Naive B cell (primary cell): ENCODE data around the gene ODF2L. TPM values are rescaled to one million over a fixed set of nuclear protein-coding genes. Genes with fewer than 3 reads are reported as not detected.
"Not testable (repeated sequence)": the region's sequence is repeated elsewhere in the genome, so short reads cannot be mapped to it uniquely, and the experiment has no call there.

Experiments
- ATAC-seq, 2 donors: fragments of 150-1000 bp; cut with Tn5 transposase; 2 replicates each; pipeline ENCODE4 v1.10.0; 2021; ENCODE audit warnings: low read depth in 2 of 2, mild to moderate bottlenecking in 2 of 2, moderate library complexity in 2 of 2
- DNase-seq: peaks from one replicate; pipeline ENCODE4 v3.0.0; 2022
- H3K27ac Mint-ChIP-seq, 6 donors: one replicate each; pipeline ENCODE4 v1.8.0; 2020 to 2022; ENCODE audit warnings: mild to moderate bottlenecking in 6 of 6, mixed read lengths in 6 of 6, moderate library complexity in 5 of 6, inconsistent platforms in 2 of 6
- H3K27me3 Mint-ChIP-seq, 3 donors: one replicate each; pipeline ENCODE4 v1.8.0; 2021 to 2022; ENCODE audit warnings: mixed read lengths in 3 of 3, mild to moderate bottlenecking in 1 of 3
- H3K36me3 Mint-ChIP-seq, 2 donors: one replicate each; pipeline ENCODE4 v1.8.0; 2020 to 2022; ENCODE audit warnings: mixed read lengths in 2 of 2, inconsistent platforms in 1 of 2, mild to moderate bottlenecking in 1 of 2
- H3K4me1 Mint-ChIP-seq, 3 donors: one replicate each; pipeline ENCODE4 v1.8.0; 2020 to 2022; ENCODE audit warnings: mixed read lengths in 3 of 3, inconsistent platforms in 1 of 3, mild to moderate bottlenecking in 1 of 3, moderate library complexity in 1 of 3
- H3K4me3 Mint-ChIP-seq, 8 donors: one replicate each; pipeline ENCODE4 v1.8.0; 2020 to 2022; ENCODE audit warnings: mild to moderate bottlenecking in 8 of 8, mixed read lengths in 8 of 8, moderate library complexity in 8 of 8, inconsistent platforms in 2 of 8
- H3K9me3 Mint-ChIP-seq, 7 donors: one replicate each; pipeline ENCODE4 v1.8.0; 2020 to 2022; ENCODE audit warnings: mixed read lengths in 7 of 7, mild to moderate bottlenecking in 5 of 7, inconsistent platforms in 2 of 7, moderate library complexity in 1 of 7
- polyA plus RNA-seq, 6 donors: library from polyadenylated mRNA; unstranded; fragments of 300-500 nt; fragmentation: Illumina TruSeq; gene quantifications; one replicate each; pipeline ENCODE4 v1.2.3, GENCODE V29; 2021; ENCODE audit warnings: low read depth in 6 of 6

The ODF2L gene
- polyA plus RNA-seq, 6 donors from 2014 or later: 24.2 to 46.8 (median 27.2) TPM

GRCh38 chr1:86380257-86380861 lies 15.8 kb downstream of the ODF2L start:
- peaks cover 23 to 29% of the 10 kb centered on the region in 2 donors for H3K36me3 Mint-ChIP-seq
- no peak overlapping the region for H3K27ac Mint-ChIP-seq
- peaks cover 0 to 23% (median 15%) of the 10 kb centered on the region in 7 donors for H3K9me3 Mint-ChIP-seq

GRCh38 chr1:86378813-86379212 lies 17.3 kb downstream of the ODF2L start:
- peaks cover 0 to 23% (median 15%) of the 10 kb centered on the region in 7 donors for H3K9me3 Mint-ChIP-seq
- H3K27me3 Mint-ChIP-seq: no peaks in the 10 kb centered on the region
- H3K4me1 Mint-ChIP-seq: peaks cover 0 to 8% (median 0%) of the 10 kb centered on the region in 3 donors
- DNase-seq (no peak), ATAC-seq (no peak)
- no peak overlapping the region for H3K4me3 Mint-ChIP-seq
- peaks cover 33 to 35% of the 10 kb centered on the region in 2 donors for H3K36me3 Mint-ChIP-seq
- peak overlapping the region in 2 of 6 donors; percentile 3 to 22 for H3K27ac Mint-ChIP-seq

More at GRCh38 chr1:86380257-86380861, 15.8 kb downstream of the ODF2L start:
- no peak overlapping the region for H3K4me3 Mint-ChIP-seq
- DNase-seq (peak; percentile 39), ATAC-seq (peak in 1 of 2 donors; percentile 52)
- H3K4me1 Mint-ChIP-seq: peaks cover 0 to 8% (median 0%) of the 10 kb centered on the region in 3 donors
- no peaks in the 10 kb centered on the region for H3K27me3 Mint-ChIP-seq

GRCh38 chr1:86377341-86377740 lies 18.8 kb downstream of the ODF2L start:
- ATAC-seq: no peak
- Mint-ChIP-seq H3K27ac (peak overlapping the region in 1 of 6 donors; percentile 73), H3K9me3 (peaks cover 0 to 23% (median 15%) of the 10 kb centered on the region in 7 donors), H3K27me3 (no peaks in the 10 kb centered on the region), H3K36me3 (peaks cover 35 to 41% of the 10 kb centered on the region in 2 donors), H3K4me3 (no peak overlapping the region), H3K4me1 (no peaks in the 10 kb centered on the region)
- no peak for DNase-seq

DNA sequence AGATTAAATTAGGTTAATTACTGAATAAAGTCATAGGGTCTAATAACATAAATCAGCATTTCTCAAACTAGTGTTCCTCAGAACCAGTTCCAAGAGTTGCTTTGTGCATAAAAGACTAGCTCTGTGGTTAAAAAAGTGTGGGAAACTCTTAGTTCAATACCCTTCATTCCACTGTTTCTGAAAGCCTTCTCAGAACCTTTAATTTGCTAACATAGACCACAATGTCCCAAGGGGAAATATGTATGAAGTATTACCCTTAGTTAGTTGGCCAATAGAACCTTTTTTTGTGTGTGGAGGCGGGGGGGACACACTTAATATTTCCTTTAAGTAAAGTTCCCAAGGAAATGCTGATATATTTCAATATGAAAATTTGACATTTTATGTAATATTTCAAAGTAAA lies 20.4 kb downstream of the ODF2L start:
- ATAC-seq (no peak), DNase-seq (no peak)
- Mint-ChIP-seq H3K27me3 (no peaks in the 10 kb centered on the region), H3K27ac (no peak overlapping the region), H3K9me3 (peaks cover 0 to 23% (median 15%) of the 10 kb centered on the region in 7 donors), H3K4me3 (no peak overlapping the region), H3K4me1 (no peaks in the 10 kb centered on the region), H3K36me3 (peaks cover 35 to 41% of the 10 kb centered on the region in 2 donors)

GRCh38 chr1:86370601-86371022 lies 25.5 kb downstream of the ODF2L start:
- no peaks in the 10 kb centered on the region for H3K4me1 Mint-ChIP-seq
- no peak for ATAC-seq
- H3K27ac Mint-ChIP-seq: no peak overlapping the region
- no peaks in the 10 kb centered on the region for H3K9me3 Mint-ChIP-seq
- H3K4me3 Mint-ChIP-seq: no peak overlapping the region
- no peak for DNase-seq
- H3K36me3 Mint-ChIP-seq: peaks cover 6 to 22% of the 10 kb centered on the region in 2 donors
- H3K27me3 Mint-ChIP-seq: no peaks in the 10 kb centered on the region

GRCh38 chr1:86365896-86366295 lies 30.2 kb downstream of the ODF2L start:
- ATAC-seq (no peak), DNase-seq (no peak)
- Mint-ChIP-seq H3K4me1 (no peaks in the 10 kb centered on the region), H3K9me3 (no peaks in the 10 kb centered on the region), H3K27me3 (no peaks in the 10 kb centered on the region), H3K4me3 (no peak overlapping the region), H3K36me3 (peaks cover 13 to 15% of the 10 kb centered on the region in 2 donors), H3K27ac (no peak overlapping the region)

- peak overlapping the region in 1 of 6 donors; percentile 85 for H3K27ac Mint-ChIP-seq
- peaks cover 13 to 23% of the 10 kb centered on the region in 2 donors for H3K36me3 Mint-ChIP-seq
- no peaks in the 10 kb centered on the region for H3K4me1 Mint-ChIP-seq
- ATAC-seq: no peak
- no peak for DNase-seq
- no peak overlapping the region for H3K4me3 Mint-ChIP-seq
- H3K27me3 Mint-ChIP-seq: no peaks in the 10 kb centered on the region
- H3K9me3 Mint-ChIP-seq: no peaks in the 10 kb centered on the region
Measured at GRCh38 chr1:86362807-86363206, 33.3 kb downstream of the ODF2L start.

GRCh38 chr1:86357796-86358195 lies 38.3 kb downstream of the ODF2L start:
- no peak overlapping the region for H3K27ac Mint-ChIP-seq
- ATAC-seq (no peak), DNase-seq (no peak)
- peaks cover 30 to 47% of the 10 kb centered on the region in 2 donors for H3K36me3 Mint-ChIP-seq
- H3K9me3 Mint-ChIP-seq: no peaks in the 10 kb centered on the region
- no peaks in the 10 kb centered on the region for H3K4me1 Mint-ChIP-seq
- no peak overlapping the region for H3K4me3 Mint-ChIP-seq
- H3K27me3 Mint-ChIP-seq: no peaks in the 10 kb centered on the region

- Mint-ChIP-seq H3K27me3 (no peaks in the 10 kb centered on the region), H3K9me3 (peaks cover 0 to 4% (median 3%) of the 10 kb centered on the region in 7 donors), H3K4me3 (no peak overlapping the region), H3K4me1 (no peaks in the 10 kb centered on the region), H3K36me3 (peaks cover 26 to 41% of the 10 kb centered on the region in 2 donors), H3K27ac (no peak overlapping the region)
- no peak for DNase-seq
- no peak for ATAC-seq
Measured at GRCh38 chr1:86356247-86356646, 39.9 kb downstream of the ODF2L start.

- H3K9me3 Mint-ChIP-seq: peaks cover 0 to 7% (median 5%) of the 10 kb centered on the region in 7 donors
- H3K4me1 Mint-ChIP-seq: no peaks in the 10 kb centered on the region
- no peak for ATAC-seq
- no peak overlapping the region for H3K4me3 Mint-ChIP-seq
- H3K27me3 Mint-ChIP-seq: no peaks in the 10 kb centered on the region
- no peak overlapping the region for H3K27ac Mint-ChIP-seq
- peaks cover 26 to 35% of the 10 kb centered on the region in 2 donors for H3K36me3 Mint-ChIP-seq
- DNase-seq: no peak
Measured at GRCh38 chr1:86352086-86352485, 44.0 kb downstream of the ODF2L start.

- H3K4me3 Mint-ChIP-seq, DNase-seq, H3K4me1 Mint-ChIP-seq, ATAC-seq, H3K27ac Mint-ChIP-seq, H3K9me3 Mint-ChIP-seq, H3K27me3 Mint-ChIP-seq: not testable (repeated sequence)
- peaks cover 26% of the 10 kb centered on the region in 2 donors for H3K36me3 Mint-ChIP-seq
Measured at GRCh38 chr1:86350230-86350629, 45.9 kb downstream of the ODF2L start.

DNA sequence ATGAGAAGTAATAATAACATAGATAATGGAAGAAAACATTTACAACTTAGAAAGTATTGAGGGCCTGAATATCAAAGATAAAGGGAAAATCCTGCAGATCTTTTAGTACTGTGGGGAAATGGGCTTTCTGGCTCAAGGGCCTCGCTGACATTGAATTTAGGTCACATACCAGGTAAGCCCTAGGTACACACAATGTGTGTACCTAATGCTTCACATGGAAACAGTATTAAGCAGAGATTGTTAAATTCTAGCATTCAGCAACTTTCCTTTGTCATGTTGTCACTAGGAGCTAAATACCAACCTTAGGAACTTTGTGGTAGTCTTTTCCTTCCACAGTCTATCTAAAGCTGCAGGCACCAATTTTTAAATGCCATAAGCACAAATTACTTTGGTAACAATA lies 49.7 kb downstream of the ODF2L start:
- DNase-seq: no peak
- Mint-ChIP-seq H3K27me3 (no peaks in the 10 kb centered on the region), H3K9me3 (peaks cover 8 to 19% (median 12%) of the 10 kb centered on the region in 7 donors), H3K27ac (no peak overlapping the region), H3K4me3 (no peak overlapping the region), H3K36me3 (peaks cover 5 to 9% of the 10 kb centered on the region in 2 donors), H3K4me1 (no peaks in the 10 kb centered on the region)
- ATAC-seq: no peak

DNA sequence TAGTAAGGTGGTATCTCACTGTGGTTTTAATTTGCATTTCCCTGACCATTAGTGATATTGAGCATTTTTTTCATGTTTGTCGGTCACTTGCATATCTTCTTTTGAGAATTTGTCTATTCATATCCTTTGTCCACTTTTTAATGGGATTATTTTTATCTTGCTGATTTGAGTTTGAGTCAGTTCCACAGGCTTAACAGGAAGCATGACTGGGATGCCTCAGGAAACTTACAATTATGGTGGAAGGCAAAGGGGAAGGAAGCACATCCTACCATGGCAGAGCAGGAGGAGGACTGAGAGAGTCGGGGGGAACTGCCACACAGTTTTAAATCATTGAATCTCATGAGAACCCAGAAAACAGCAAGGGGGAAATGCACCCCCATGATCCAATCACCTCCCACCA lies 51.1 kb downstream of the ODF2L start:
- H3K27me3 Mint-ChIP-seq: no peaks in the 10 kb centered on the region
- H3K4me3 Mint-ChIP-seq: no peak overlapping the region
- H3K36me3 Mint-ChIP-seq: peaks cover 0 to 5% of the 10 kb centered on the region in 2 donors
- ATAC-seq (no peak), DNase-seq (no peak)
- H3K27ac Mint-ChIP-seq: no peak overlapping the region
- H3K9me3 Mint-ChIP-seq: peaks cover 6 to 18% (median 11%) of the 10 kb centered on the region in 7 donors
- no peaks in the 10 kb centered on the region for H3K4me1 Mint-ChIP-seq

- H3K36me3 Mint-ChIP-seq: peaks cover 0 to under 1% of the 10 kb centered on the region in 2 donors
- H3K9me3 Mint-ChIP-seq: peaks cover 2 to 15% (median 6%) of the 10 kb centered on the region in 7 donors
- H3K27ac Mint-ChIP-seq: no peak overlapping the region
- no peaks in the 10 kb centered on the region for H3K27me3 Mint-ChIP-seq
- no peak overlapping the region for H3K4me3 Mint-ChIP-seq
- no peak for ATAC-seq
- no peak for DNase-seq
- H3K4me1 Mint-ChIP-seq: no peaks in the 10 kb centered on the region
Measured at GRCh38 chr1:86339906-86340305, 56.2 kb downstream of the ODF2L start.
